ENCODE results near the gene CORO6. TPM values are rescaled to one million over a fixed set of nuclear protein-coding genes. Genes with fewer than 3 reads are reported as not detected.

CORO6 gene
- total RNA-seq, 1 donor from 2014 or later = 23.3 TPM

GRCh38 chr17:29578626-29579485 is 43.9 kb downstream of the CORO6 start:
- DNase-seq (ENCODE audit: low spot score) = no peak

GRCh38 chr17:29577385-29578211 is 45.1 kb downstream of the CORO6 start:
- DNase-seq (ENCODE audit: low spot score) = no peak

GRCh38 chr17:29577001-29577370 is 45.7 kb downstream of the CORO6 start:
- DNase-seq (ENCODE audit: low spot score) = no peak

GRCh38 chr17:29576214-29577000 is 46.3 kb downstream of the CORO6 start:
- DNase-seq (ENCODE audit: low spot score) = no peak

DNA sequence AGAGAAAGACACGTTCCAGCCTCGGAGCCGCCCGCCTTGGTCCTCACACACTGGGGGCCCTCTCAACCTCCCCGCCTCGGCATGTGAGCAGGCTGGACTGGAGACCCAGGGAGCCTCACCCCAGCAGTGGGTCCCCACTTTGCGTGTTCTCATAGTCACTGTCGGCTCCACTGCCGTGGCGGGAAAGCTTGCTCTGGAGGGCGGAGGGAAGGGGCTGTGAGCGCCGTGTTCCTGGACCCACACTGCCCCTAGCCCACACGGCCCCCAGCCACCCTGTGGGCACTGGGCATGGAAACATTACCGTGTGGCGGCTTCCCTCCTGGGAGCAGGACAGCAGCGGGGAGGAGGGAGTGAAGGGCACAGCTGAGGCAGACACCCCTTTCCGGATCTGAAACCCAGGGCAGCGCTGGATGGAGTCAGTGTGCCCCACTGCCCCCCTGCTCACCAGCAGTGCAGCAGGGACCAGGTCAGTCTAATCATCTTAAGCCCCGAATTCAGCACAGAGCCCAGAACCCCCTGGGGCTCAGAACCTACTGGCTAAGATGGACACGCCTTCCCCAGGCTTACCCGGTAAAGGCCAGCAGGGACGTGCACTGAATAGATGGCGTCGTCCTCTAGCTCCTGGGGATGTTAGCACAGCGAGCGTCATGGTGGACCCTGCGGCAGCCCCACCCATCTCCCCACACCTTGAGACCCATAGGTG is 47.0 kb downstream of the CORO6 start:
- DNase-seq (ENCODE audit: low spot score) = no peak

DNA sequence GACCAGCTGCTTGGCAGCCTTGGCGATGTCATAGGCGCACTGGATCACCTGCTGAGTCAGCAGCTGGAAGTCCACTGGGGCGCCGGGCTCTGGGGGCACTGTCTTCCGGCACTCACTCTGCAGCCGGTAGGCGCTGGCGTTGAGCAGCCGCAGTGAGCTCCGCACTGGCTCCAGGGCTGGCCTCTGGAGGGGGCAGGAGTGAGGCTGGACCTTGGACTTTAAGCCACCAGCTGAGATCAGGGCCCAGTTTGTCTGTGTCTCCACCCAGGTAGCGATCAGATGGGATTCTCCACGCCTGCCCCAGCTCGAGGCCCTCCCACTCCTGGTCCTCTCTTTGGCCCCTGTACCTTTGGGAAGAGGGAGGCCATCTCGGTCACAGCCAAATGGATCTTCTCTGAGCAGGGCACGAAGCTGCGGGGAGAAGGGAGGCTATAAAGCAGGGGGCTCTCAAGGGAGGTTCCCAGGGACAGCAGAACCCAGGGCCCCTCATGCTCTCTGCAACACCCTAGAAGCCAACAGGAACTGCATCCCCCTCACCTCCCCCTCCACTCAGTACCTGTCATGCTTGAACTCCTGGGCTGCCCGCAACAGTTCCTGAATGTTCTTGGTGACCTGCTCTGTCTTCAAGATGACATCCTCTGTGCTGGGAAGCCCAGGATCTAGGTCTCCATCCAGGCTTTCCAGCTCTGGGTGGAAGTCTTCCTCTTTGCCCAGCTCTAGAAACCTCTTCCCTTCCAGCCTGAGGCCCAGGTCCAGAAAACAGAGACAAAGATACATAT is 47.8 kb downstream of the CORO6 start:
- DNase-seq (ENCODE audit: low spot score) = no peak

- DNase-seq (ENCODE audit: low spot score) = no peak
Measured at GRCh38 chr17:29573871-29574731, 48.6 kb downstream of the CORO6 start.

GRCh38 chr17:29573558-29573869 is 49.2 kb downstream of the CORO6 start:
- no peak for DNase-seq (ENCODE audit: low spot score)

DNA sequence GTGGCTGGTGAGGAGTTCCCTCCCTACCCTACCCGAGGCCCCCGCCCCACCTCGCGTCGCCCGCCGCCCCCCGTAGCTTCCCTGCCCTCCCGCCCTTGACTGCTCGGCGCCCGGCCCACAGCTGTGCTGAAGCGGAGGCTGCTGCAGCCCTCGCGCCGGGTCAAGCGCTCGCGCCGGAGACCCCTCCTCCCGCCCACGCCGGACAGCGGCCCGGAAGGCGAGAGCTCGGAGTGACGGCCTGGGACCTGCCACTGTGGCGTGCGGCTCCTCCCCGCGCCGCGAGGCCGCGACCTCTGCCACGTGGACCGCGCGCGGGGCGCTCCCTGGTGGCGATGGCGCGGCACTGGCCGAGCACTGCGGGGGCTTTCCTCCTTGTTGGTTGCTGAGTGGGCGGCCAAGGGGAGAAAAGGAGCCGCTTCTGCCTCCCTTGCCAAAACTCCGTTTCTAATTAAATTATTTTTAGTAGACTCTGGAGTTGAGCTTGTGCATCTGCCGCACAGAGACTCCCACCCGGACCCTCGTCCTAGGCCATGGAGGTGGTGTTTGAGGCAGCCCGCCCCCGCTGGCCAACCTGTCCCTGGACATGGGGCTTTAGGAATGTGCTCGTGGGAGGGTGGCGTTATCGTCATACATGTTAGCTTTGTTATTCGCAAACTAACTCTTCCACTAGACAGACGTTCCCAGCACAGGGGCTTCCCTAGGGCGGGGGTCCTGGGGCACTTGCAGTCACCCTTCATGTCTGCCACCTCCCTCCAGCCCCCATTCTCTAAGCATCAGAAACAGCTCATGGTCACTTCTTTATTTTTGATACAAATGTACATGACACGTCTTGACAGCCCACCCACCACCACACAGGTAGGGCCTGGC is 49.8 kb downstream of the CORO6 start:
- peak; percentile 52 for DNase-seq (ENCODE audit: low spot score)

- peak; percentile 43 for DNase-seq (ENCODE audit: low spot score)
Measured at GRCh38 chr17:29571883-29572681, 50.6 kb downstream of the CORO6 start.

GRCh38 chr17:29571486-29571882 is 51.2 kb downstream of the CORO6 start:
- no peak for DNase-seq (ENCODE audit: low spot score)

GRCh38 chr17:29570521-29570920 is 52.2 kb downstream of the CORO6 start:
- DNase-seq (ENCODE audit: low spot score) = peak; percentile 38

- no peak for DNase-seq (ENCODE audit: low spot score)
Measured at GRCh38 chr17:29569245-29569950, 53.3 kb downstream of the CORO6 start.

- DNase-seq (ENCODE audit: low spot score) = peak; percentile 92
Measured at GRCh38 chr17:29568331-29569244, 54.1 kb downstream of the CORO6 start, which contains the start of gene TP53I13. TP53I13 (plus strand) TSS chr17:29568701; CDS start chr17:29568759, 58 bp downstream.

DNA sequence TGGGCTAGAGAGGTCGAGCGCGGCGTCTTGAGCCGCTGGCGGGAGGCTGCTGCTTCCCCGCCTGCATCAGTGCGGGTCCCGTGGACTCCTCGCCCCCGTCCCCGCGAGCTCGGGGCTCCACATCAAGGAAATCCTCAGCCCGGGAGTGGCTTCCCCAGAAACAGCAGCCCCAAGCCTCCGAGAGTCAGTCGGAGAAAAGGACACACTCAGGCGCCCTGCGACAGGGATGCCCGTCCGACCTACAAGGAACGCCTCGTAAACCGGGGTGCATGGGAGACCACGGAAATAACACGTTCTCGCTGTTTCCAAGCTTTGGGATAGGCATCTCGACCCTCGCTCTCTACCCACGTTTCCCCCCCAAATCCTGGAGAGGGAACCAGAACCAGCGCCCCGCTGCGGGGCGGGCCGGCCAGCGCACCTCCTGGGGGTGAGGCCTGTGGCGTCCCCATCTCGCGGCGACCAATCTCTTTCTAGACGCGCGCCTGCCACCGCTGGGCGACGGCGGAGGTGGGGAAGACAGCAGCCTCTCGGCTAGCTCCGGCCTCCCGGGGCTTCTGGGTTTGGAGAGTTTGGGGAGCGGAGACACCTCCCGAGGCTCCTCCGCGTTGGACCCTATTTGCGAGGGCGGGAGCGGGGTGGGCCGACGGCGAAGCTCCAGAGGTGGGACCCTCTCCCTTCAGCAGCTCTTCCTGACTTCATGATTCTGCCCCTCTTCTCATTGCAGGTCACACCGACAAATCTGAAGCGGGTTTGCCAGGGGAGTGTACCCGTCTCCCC is 55.0 kb downstream of the CORO6 start:
- peak; percentile 76 for DNase-seq (ENCODE audit: low spot score)

GRCh38 chr17:29567304-29567553 is 55.5 kb downstream of the CORO6 start:
- DNase-seq (ENCODE audit: low spot score) = no peak

All from ureter (tissue), 1 donor.